Upper lobe of left lung (tissue), 4 donors: ENCODE data around the gene ZDHHC14.

Experiments used
- EP300 ChIP-seq, 4 donors: sonication (generic); formaldehyde crosslinking; IDR thresholded peaks; one replicate each; pipeline ENCODE4 v1.5.1; 2017; ENCODE audit warnings: antibody characterized with exemption in 4 of 4, control low read depth in 2 of 4
- POLR2A ChIP-seq, 4 donors: fragments of 450-650 bp; IDR thresholded peaks; one replicate each; pipeline ENCODE4 v1.5.1; 2016 to 2017; ENCODE audit warnings: antibody characterized with exemption in 4 of 4, mild to moderate bottlenecking in 2 of 4
- POLR2AphosphoS5 ChIP-seq, 2 donors: sonication (generic); formaldehyde crosslinking; IDR thresholded peaks; one replicate each; pipeline ENCODE4 v1.5.1; 2017; ENCODE audit warnings: antibody characterized with exemption in 2 of 2
- TF ChIP-seq, protein P1 (sequence below), 6 experiments: fragments of 450-650 bp in 4 of 6; fragments of 200-600 bp in 2 of 6; sonication (generic) in 2 of 6; IDR thresholded peaks; one replicate each; pipeline ENCODE4 v1.5.1; 2016 to 2019; ENCODE audit warnings: antibody characterized with exemption in 6 of 6

DNA sequence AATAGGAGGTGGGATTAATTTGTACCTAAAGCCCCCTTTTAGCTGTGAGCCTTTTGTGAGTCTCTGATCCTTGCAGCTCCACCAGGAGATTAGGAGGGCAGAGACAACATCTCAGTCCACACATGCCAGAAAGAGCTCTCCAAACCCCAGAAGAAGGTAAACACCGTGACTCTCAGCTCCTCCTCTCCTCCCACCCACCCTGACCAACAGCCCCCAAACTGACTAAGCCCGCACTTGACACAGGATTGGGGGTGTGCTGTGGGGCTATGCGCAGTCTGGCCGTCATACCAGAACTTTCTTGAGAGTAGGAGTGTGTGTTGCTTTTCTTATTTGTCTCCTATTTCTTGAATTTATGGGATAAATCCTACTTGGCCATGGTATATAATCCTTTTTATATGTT is 277.3 kb downstream of the ZDHHC14 start:
- no peak for TF ChIP-seq EP300 (IDR thresholded peaks at IDR 0.05)
- no peak for TF ChIP-seq POLR2AphosphoS5 (IDR thresholded peaks at IDR 0.05)
- TF ChIP-seq, protein P1, sequence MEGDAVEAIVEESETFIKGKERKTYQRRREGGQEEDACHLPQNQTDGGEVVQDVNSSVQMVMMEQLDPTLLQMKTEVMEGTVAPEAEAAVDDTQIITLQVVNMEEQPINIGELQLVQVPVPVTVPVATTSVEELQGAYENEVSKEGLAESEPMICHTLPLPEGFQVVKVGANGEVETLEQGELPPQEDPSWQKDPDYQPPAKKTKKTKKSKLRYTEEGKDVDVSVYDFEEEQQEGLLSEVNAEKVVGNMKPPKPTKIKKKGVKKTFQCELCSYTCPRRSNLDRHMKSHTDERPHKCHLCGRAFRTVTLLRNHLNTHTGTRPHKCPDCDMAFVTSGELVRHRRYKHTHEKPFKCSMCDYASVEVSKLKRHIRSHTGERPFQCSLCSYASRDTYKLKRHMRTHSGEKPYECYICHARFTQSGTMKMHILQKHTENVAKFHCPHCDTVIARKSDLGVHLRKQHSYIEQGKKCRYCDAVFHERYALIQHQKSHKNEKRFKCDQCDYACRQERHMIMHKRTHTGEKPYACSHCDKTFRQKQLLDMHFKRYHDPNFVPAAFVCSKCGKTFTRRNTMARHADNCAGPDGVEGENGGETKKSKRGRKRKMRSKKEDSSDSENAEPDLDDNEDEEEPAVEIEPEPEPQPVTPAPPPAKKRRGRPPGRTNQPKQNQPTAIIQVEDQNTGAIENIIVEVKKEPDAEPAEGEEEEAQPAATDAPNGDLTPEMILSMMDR (IDR thresholded peaks at IDR 0.05) = no peak
- TF ChIP-seq POLR2A (IDR thresholded peaks at IDR 0.05) = no peak
